GM21528 (cell line): ENCODE data around the gene ALDH1A1.

Experiments
- ATAC-seq: cut with Tn5 transposase; IDR thresholded peaks from one replicate; pipeline ENCODE4 v1.9.1; 2021; ENCODE audit warnings: mild to moderate bottlenecking, moderate library complexity; ENCODE audit not compliant: unreplicated experiment, low FRiP score

The ALDH1A1 gene

DNA sequence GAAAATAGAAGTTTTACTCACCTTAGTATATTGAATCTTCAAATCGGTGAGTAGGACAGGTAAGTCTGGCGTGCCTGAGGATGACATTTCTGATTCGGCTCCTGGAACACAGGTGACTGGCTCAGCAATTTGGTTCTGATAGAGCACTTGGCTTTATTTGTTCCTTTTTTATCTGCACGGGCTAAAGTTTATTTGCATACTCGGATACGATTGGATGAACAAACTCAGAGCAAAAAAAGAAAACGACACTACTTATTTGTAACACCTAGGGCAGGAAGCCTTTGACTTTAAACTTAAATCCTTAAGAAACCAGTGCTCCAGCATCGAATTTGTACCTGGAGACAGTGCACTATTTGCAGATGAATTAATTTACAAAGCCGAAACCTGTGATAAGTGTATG is at the start of gene ALDH1A1:
TSS of gene ALDH1A1 (minus strand) at position 140 of the 400 bp plus-strand sequence. CDS start at position 87, 53 bp downstream.
- ATAC-seq, result no peak

DNA sequence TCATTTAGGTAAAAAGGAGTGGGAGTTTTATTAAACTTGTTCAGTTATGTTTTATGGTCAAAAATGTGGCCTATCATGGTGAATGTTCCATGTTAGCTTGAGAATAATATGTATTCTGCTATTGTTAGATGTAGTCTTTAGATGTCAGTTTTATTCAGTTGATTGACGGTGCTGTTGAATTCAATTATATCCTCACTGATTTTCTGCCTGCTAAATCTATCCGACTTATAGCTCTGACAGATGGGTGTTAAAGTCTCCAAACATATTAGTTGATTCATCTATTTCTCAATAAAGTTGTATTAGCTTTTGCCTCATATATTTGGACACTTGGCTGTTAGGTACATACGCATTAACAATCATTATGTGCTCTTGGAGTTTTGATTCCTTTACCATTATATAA is 49.0 kb upstream of the ALDH1A1 start:
- no peak for ATAC-seq

DNA sequence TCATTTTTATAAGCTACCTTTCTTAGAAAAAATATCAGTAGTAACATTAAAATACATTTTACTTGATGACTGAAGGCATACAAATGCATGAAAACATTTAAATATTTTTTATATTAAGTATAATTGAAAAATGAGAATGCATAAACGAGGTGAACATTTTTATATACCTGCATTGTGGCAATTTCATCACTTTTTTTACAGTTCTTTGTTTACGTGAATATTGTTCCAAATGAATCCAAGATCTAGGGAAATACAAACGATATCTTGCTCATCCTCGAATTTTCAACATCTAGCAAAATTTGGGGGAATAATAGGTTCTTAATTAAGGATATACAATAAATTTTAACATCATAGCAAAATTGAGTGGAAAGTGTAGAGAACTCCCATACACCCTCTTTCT is 45.5 kb upstream of the ALDH1A1 start:
- no peak for ATAC-seq

DNA sequence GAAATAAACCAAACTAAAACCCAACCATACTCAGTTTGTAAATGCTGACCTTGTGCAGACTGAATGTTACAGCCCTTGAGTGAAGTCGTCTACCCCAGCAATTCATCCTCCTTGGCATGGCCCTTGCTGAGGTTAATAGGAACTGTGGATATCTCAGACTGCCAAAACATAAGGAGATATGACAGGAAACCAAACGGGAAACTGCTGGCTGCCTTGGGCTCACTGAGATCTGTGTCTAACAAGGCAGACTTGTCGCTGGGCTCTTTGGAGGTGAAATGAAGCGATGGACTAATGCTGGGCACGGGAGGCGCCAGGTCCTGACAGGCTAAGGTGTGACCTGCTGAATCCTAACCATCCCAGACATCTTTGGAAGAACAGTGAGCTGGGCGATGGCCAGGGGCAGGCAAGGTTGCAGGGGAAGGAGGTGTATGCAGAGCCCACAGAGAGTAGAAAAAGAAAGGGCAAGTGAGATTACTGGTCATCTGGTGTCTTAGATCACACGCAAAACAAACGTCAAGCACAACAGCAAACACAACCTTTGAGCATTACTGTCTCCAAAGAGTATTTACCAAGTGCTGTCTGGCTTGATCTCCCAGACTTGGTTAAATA is 44.6 kb upstream of the ALDH1A1 start:
- ATAC-seq, result no peak

DNA sequence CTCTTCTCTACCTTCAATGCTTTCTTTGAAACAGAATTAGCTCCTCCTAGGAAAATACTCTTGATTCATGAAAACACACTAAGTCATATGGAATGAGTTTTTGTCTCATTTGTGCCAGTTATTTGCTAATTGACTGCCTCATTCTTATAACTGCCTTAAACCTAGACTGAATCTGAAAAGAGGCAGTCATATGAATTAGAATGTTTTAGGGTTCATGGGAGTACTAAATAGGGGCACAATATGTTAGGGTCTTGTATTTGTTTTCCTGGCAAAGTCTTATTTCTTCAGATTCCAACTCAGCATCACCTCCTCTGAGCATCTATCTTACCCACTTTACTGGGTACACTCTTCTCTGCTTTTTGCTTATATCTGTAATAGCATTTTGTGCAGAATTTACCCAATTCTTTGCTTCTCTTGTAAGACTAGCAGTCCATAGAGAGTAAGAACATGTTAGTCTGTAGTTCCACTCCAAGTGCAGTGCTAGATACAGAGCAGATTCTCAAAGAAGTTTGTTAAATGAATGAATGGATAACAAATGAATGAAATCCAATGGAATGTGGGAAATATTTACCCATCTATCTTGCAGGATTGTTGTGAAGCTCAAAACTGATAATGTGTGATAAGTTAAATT is 43.9 kb upstream of the ALDH1A1 start:
- no peak for ATAC-seq

DNA sequence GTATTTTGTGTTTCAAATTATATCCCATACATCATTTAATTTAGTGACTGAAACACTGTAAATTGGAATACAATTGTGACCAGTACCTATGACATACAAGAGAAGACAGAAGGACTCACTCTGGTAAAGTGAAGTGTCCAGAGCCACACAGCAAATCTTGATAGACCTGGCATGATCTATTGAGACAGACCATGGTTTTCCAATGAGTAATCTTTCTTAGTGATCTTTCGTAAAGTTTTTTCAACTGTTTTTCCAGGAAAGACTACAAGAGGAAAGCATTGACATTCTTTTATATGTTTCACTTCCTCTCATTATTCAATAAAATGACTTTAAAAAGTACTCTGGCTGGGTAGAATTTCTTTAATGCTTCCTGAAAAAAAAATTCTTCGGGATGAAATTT is 43.3 kb upstream of the ALDH1A1 start:
- ATAC-seq, result no peak

DNA sequence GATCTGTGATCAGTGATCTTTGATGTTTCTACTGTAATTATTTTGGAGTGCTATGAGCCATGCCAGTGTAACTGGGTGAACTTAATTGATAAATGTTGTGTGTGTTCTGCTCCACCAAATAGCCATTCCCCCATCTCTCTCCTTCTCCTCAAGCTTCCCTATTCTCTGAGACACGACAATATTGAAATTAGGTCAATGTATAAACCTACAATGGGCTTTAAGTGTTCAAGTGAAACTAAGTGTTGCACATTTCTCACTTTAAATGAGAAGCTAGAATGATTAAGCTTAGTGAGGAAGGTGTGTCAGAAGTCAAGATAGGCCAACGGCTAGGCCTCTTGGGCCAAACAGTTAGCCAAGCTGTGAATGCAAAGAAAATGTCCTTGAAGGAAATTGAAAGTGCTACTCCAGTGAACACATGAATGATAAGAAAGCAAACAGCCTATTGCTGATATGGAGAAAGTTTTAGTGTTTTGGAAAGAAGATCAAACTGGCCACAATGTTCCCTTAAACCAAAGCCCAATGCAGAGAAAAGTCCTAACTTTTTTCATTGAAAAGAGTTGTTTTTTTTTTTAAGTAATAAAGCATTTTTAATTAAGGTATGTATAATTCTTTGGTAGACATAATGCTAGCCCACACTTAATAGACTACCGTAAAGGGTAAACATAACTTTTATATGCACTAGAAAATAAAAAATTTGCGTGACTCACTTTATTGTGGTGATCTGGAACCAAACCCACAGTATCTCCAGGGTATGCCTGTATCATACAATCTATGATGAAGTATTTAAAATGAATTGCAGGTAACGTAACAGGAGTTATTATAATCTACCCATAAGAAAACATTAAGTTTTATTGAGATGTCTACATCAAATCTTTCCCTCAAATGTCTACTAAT is 42.5 kb upstream of the ALDH1A1 start:
- no peak for ATAC-seq

DNA sequence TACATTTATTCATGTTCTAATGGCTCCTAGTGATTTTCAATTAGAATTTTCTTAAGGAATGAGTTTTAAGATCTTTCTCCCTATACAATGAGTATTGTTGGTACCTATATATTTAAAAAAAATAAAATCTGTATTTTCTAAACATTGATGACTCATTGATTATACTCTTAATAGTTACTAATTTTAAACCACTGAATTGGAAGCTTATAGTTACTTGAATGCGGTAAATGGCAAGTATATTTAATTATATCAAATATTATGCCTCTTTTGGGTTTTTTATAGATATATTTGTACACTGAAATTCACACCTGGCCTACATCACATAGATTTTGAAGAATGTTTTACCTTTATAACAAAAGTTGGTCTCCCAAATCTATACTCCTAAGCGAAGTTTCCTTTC is 38.9 kb upstream of the ALDH1A1 start:
- ATAC-seq, result no peak

DNA sequence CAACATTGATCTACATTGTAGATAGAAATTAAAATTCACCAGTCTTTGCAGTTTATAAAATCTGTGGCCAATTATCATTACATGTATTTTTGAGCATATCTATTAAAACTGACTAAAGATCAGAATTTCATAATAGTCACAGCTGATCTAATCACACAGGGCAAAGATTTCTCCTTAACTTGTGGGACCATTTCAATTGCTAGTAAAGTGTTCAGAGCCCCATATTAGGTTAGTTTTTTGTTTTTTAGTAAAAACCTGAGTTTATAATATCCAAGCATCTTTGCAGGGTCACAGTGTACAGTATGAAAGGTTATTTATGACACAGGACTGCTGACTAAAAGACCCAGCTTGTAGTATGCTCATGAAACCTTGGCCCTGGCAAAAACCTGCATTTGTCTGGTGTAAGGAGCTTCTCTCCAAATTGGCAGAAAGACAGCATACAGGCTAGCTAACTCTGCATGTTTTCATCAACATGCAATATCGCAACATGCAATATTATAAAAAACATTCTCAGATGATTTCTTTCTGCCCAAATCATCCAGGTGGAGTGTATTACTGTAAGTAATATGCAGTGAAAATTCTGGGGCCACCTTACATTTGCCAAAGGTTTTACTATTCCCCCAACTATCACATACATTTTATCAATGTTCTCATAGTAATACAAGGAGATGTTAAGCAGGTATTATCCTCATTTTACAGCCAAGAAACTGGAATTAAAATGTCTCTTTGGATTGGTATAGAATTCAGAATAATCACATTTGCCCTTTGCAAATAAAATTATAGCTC is 37.7 kb upstream of the ALDH1A1 start:
- ATAC-seq, result no peak

DNA sequence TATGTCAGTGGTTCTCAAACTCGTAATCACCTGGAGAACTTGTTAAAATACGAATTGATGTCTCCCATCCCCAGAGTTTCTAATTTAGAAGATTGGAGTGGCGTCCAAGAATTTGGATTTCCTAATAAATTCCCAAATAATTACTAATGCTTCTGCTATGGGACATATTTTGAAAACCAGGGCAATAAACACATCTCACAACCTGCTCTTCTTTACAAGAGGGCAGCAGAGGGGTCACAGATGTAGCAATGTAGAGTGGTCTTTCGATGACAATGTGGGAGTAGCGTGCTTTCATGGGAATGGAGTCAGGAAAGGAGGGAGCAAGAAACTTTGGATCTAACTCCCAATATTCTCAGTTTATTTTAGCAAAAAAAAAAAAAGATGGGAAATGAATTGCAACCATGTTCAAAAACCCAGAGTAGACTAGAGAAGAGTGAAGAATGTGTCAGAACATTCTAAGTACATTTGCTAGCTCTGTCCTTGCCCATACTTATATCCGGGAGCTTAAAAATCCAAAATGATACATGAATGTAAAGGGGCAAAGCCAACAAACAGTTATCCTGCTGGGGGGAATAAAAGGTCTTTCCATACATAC is 33.8 kb upstream of the ALDH1A1 start:
- ATAC-seq, result no peak

DNA sequence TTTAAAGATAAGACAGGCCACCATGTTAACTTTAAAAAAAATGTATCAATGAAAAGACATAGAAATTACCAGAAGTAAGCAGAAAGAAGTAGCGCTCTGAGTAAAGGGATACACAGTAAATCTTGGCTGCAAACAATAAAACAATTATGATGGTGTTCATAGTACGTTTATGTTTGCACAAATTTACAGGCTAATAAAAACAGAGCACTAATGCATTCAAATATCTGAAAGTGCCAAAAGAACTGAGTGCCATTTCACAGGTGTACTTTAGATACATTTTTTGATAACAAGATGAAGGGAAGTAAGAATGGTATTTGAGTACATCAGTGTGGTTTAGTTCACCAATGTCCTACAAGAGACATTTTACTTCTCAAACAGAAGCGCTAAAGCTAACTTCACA is 32.9 kb upstream of the ALDH1A1 start:
- no peak for ATAC-seq

DNA sequence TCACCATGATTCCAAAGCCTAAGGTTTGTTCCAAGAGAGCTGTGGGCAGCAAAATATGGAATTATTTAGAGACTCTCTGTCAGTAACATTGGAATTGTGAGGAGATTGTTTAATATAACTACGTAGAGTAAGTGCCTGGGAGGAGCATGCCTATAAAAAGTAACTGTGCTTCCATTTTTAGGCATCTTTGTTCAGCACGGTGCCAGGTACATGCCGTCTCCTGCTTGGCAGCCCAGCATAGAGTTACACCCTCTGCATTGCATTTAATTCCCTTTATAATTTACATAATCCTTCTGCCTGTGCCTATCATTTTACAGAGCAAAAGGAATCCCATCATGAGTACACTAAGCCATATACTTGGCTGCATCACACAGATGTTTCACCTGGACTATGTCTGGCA is 32.1 kb upstream of the ALDH1A1 start:
- ATAC-seq, result no peak

DNA sequence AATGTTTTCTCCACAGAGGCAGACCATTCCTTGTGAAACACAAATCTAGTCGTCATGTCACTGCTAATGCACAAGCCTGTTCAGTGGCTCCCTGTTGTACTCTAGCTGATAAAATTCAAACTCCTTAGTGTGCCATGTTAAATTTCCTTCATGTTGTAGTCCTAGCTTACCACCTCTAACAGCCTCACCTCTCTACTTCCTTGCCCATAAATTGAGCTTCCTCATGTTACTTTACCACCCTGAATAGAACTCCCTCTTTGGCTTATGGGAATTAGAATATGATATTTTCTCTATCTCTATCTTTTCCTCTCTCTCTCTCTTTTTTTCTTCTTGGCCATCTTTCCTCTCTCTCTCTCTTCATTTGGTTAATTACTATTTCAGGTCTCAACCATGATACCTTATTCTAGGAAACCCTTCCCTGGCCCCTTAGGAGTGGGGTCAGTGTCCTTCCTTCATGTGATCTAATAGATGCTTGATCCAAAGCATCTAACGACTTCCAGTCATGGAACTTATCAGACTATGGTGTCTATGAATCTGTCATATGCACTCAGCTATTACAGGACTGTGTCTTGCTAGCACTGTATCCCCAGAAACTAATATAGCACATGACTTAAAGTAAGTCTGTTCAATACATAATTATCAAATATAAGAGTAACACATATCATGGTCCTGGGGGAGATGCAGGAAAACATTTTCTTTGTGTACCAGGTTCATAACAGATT is 31.5 kb upstream of the ALDH1A1 start:
- no peak for ATAC-seq

DNA sequence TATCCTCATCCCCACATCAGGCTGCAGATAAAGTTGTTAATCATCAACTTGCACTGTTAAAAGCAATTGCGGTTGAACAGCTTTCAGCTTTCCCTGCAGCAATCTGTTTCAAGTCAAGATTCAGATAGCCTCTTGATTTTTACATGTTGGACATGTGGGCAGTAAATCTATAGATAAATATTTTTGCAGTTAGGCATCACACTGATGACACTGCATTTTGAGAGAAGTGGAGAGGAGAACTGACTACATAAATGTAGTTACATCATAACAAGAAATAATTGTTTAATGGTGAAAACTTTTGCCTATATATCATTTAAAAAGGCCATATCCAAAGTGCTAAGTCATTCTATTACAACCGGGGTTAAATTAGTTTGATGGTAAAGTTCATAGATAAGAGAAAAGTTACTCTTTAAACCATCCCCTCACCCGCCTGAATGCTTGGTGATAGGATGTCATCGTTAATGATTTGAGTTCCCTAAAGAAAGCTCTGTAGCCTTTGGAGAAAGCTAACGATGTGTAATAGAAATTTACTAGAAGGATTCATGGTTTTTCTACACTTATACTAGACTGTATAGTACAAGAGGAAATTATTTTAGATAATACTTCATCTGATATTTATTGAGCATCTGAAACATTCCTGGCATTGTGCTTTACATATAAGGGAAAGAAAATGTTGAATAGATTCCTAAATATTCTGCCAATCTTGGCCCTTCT is 30.8 kb upstream of the ALDH1A1 start:
- no peak for ATAC-seq

DNA sequence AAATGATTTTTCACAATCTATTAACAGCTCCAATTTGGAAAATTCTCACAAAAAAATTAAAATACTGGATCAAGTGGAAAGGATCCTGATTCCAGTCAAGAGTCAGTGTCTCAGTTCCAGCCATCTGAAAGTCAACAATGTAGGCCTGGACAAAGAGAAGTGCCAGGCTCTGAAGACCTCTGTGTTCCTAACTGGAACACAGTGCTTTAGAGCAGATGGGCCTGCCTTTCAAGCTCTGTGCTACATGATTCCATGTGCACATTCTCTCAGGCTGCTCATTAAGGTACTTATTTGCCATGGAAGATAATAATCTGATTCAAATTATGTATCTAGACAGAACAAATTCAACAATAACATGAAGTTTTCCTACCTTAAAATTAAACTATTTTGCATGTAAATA is 30.2 kb upstream of the ALDH1A1 start:
- ATAC-seq, result no peak

DNA sequence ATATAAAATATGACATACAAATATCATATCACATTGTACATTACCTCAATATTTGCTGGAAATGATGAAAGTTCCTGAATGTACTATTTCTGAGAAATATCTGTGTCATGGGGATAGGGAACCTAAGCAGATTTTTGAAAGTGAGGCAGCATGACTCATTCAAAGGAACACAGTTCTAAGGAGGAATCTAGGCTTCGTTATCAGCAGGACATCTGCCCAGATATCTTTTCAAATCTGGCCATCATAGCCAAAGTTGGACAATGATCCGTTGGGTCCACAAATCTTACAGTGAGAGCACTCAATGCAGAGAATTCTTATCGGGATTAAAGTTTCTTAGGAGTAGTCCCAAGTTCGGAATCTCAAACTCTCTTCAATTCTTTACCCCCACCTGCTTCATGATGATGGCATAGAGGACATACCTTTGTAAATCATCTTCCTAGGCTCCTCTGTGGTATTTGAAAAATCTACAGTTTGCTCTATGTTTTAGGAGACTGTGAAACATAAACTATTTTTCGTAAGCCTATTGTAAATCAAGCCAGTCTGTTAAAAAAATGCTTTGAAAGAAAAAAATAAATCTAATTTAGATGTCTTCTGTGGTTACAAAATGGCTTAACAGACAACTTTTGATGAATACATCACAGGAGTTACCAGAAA is 29.4 kb upstream of the ALDH1A1 start:
- no peak for ATAC-seq

DNA sequence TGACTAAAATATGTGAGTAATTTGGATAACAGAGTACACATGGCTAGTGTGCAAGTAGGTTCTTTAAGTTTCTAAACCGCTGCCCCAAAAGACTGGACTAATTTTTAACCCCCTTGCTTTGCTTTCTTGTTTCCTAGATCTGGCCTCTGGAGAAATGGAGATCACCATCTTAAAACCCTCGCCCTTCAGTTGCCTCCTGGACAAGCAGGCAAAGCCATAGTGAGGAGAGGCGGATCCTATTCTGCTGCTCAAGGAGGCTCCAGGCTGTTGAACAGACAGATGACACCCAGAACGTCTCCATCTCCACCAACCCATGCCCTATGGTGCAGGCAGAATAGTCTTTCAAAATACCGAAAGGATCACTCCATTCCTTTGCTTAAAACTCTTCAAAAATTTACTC is 28.6 kb upstream of the ALDH1A1 start:
- no peak for ATAC-seq

DNA sequence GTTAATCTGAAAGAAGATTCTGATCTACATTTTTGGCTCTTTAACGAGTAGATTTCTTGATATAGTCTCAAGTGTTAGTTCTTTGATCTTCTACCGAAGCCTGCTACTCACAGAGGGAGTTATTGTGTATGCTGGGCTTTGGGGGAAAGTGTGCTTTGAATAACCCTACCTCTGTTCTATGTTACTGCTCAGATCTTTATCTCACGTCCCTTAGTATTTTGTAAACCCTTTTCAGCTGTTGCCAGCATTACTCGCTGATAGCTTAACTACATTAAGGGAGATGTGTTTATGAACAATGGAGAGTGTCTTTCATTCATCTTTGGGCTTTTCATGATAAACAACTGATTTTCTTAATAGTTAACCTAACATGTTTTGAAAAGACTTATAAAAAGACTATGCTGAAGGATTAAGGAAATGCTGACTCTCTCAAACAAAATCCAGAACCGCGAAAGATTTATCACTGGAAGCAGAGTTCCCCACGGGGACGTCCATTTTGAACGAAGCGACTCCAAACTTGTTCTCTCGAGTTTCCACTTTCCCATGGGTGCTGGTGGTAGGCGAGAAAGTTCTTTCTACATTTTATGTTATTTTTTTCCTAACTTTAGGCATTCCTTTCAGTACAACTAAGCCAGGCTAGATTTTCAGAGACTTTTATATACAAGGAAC is 27.9 kb upstream of the ALDH1A1 start:
- ATAC-seq, result no peak
